ENCODE results near the gene BRI3BP.

The BRI3BP gene

DNA sequence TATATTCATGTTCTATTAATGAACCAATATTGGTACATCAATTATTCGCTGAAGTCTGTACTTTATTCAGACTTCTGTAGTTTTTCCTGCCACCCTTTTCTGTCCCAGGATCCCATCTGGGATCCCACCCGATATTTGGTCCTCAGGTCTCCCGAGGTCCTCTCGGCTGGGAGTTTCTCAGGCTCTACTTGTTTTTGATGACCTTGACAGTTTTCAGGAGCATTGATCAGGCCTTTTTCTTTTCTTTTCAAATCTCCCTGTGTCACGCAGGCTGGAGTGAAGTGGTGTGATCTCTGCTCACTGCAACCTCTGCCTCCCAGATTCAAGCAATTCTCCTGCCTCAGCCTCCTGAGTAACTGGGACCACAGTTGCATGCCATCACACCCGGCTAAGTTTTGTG is 11.2 kb downstream of the BRI3BP start:
- H3K4me1 ChIP-seq (ENCODE audit: control insufficient read depth, insufficient read depth, low read length), result no peaks in the 10 kb centered on the region
- H3K9ac ChIP-seq (ENCODE audit: low read depth, low read length), result no peak overlapping the region

DNA sequence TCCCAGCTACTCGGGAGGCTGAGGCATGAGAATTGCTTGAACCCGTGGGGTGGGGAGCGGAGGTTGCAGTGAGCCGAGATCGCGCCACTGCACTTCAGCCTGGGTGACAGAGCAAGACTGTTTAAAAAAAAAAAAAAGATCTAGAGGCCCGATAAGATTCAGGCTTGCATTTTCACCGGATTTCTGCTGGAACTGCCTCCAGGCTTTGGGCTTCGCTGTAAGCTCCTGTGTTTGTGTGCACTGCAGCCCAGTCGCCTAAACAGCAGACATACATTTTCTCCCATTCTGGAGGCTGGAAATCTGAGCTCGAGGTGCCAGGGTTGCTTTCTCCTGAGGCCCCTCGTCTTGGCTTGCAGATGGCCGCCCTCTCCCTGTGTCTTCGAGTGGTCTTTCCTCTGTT is 12.2 kb downstream of the BRI3BP start:
- Histone ChIP-seq H3K36me3 (ENCODE audit: control insufficient read depth, insufficient read depth, low read length) (no peaks in the 10 kb centered on the region), H3K4me3 (ENCODE audit: low read depth, low read length) (no peak overlapping the region), H3K9me3 (ENCODE audit: control insufficient read depth, insufficient read depth, low read length) (no peaks in the 10 kb centered on the region), H3K27me3 (ENCODE audit: control insufficient read depth, insufficient read depth, low read length) (no peaks in the 10 kb centered on the region), H3K9ac (ENCODE audit: low read depth, low read length) (no peak overlapping the region), H3K27ac (ENCODE audit: low read depth, low read length) (no peak overlapping the region), H3K4me1 (ENCODE audit: control insufficient read depth, insufficient read depth, low read length) (no peaks in the 10 kb centered on the region)

More for the DNA sequence above, 11.2 kb downstream of the BRI3BP start:
- H3K4me3 ChIP-seq (ENCODE audit: low read depth, low read length), result no peak overlapping the region
- H3K27ac ChIP-seq (ENCODE audit: low read depth, low read length), result no peak overlapping the region
- no peaks in the 10 kb centered on the region for H3K36me3 ChIP-seq (ENCODE audit: control insufficient read depth, insufficient read depth, low read length)
- no peaks in the 10 kb centered on the region for H3K27me3 ChIP-seq (ENCODE audit: control insufficient read depth, insufficient read depth, low read length)
- H3K9me3 ChIP-seq (ENCODE audit: control insufficient read depth, insufficient read depth, low read length), result no peaks in the 10 kb centered on the region

DNA sequence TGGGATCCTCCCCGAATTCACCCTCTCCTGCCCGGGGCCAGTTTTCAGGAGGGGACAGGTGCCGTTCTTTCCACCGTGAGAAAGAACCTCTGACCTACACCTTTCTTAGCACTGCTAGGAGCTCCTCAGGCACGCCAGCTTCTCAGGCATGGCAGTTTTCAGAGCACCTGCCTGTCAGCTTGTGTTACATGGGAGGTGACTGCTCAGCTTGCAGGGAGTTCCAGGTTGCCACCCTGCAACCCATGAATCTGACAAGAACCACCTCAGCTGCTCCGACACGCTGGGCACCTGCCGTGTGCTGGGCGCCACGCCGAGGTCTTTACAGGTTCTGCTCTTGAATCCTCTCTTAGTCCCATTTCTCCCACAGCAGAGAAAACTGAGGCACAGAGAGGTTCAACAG is 12.9 kb downstream of the BRI3BP start:
- H3K36me3 ChIP-seq (ENCODE audit: control insufficient read depth, insufficient read depth, low read length), result no peaks in the 10 kb centered on the region
- no peak overlapping the region for H3K9ac ChIP-seq (ENCODE audit: low read depth, low read length)

DNA sequence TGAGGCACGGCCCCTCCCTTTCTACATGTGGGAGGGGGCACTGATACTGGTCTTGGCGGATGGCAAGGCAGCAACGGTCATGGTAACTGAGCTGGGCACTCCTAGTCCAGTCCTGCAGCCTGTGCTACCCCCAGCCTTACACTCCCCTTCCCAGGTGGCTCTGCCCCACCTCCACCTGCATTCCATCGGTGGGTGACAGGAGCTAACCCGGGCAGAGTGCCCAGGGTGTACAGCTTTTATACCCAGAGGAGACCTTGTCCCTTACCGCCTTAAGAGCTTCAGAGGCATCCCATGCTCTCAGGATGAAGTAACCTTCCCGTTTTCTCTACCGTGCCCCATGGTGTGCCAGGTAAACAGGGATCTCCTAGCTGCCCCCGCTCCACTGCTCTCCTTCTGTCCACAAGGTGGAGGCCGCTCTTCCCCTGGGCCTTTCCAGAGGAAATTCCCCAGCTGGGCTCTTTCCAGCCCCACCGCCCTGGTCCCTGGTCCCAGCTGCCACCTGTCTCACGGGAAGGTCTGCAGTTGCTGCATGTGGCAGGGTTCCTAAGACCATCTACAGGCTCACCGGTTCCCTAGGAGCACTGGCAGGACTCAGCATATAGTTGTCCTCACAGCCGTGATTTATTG is 20.5 kb downstream of the BRI3BP start:
- no peaks in the 10 kb centered on the region for H3K9me3 ChIP-seq (ENCODE audit: control insufficient read depth, insufficient read depth, low read length)
- H3K9ac ChIP-seq (ENCODE audit: low read depth, low read length), result no peak overlapping the region
- no peaks in the 10 kb centered on the region for H3K27me3 ChIP-seq (ENCODE audit: control insufficient read depth, insufficient read depth, low read length)
- H3K27ac ChIP-seq (ENCODE audit: low read depth, low read length), result no peak overlapping the region
- H3K4me1 ChIP-seq (ENCODE audit: control insufficient read depth, insufficient read depth, low read length), result no peaks in the 10 kb centered on the region
- H3K36me3 ChIP-seq (ENCODE audit: control insufficient read depth, insufficient read depth, low read length), result peaks cover 45% of the 10 kb centered on the region
- no peak overlapping the region for H3K4me3 ChIP-seq (ENCODE audit: low read depth, low read length)

More for the DNA sequence above, 12.9 kb downstream of the BRI3BP start:
- H3K4me1 ChIP-seq (ENCODE audit: control insufficient read depth, insufficient read depth, low read length), result no peaks in the 10 kb centered on the region
- H3K4me3 ChIP-seq (ENCODE audit: low read depth, low read length), result no peak overlapping the region
- H3K27me3 ChIP-seq (ENCODE audit: control insufficient read depth, insufficient read depth, low read length), result no peaks in the 10 kb centered on the region
- H3K9me3 ChIP-seq (ENCODE audit: control insufficient read depth, insufficient read depth, low read length), result no peaks in the 10 kb centered on the region
- no peak overlapping the region for H3K27ac ChIP-seq (ENCODE audit: low read depth, low read length)

DNA sequence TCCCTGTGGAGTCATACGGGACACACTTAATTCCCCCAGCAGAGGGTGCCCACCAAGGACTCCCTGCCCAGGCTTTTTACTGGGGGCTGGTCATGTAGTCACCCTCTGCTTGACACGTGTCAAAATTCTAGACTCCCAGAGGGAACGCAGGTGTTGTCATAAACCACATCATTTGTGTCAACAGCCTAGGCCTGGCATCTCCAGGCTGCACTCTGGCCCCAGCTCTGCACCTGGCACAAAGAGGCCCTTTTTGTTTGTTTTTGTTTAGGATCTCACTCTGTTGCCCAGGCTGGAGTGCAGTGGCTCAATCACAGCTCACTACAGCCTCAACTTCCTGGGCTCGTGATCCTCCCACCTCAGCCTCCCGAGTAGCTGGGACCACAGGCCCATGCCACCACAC is 21.1 kb downstream of the BRI3BP start:
- Histone ChIP-seq H3K27me3 (ENCODE audit: control insufficient read depth, insufficient read depth, low read length) (no peaks in the 10 kb centered on the region), H3K9ac (ENCODE audit: low read depth, low read length) (no peak overlapping the region), H3K4me1 (ENCODE audit: control insufficient read depth, insufficient read depth, low read length) (no peaks in the 10 kb centered on the region), H3K36me3 (ENCODE audit: control insufficient read depth, insufficient read depth, low read length) (peaks cover 45% of the 10 kb centered on the region), H3K4me3 (ENCODE audit: low read depth, low read length) (no peak overlapping the region), H3K9me3 (ENCODE audit: control insufficient read depth, insufficient read depth, low read length) (no peaks in the 10 kb centered on the region), H3K27ac (ENCODE audit: low read depth, low read length) (no peak overlapping the region)

DNA sequence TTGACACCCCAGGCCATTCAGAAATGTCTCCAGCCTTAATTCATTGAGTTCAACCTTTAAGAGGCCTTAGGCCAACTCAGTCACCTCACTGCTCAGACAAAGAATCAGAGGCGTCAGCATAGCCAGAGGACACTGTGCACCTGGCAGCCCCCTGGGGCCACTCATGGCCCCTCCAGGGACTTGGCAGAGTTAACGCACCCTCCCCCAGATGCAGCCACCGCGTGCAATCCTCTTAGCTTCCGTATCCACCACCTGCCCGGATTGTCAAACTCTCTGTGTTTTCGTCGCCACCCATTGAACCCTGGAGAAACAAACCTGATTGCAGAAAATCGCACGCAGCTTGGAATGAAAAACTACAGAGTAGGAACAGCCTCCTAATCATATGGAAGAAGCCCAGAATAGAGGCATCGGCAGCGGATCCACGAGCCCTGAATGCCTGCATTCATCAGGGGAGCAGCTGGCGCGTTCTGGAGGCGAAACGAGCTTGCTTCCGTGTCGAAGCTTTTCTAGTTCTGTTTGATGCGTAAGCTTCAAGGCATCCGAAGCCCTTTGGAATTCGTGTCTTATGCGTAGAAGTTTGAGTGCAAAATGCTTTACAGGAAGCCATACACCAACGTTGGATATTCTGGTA is 22.4 kb downstream of the BRI3BP start:
- Histone ChIP-seq H3K9me3 (ENCODE audit: control insufficient read depth, insufficient read depth, low read length) (no peaks in the 10 kb centered on the region), H3K27ac (ENCODE audit: low read depth, low read length) (no peak overlapping the region), H3K36me3 (ENCODE audit: control insufficient read depth, insufficient read depth, low read length) (peaks cover 45% of the 10 kb centered on the region), H3K27me3 (ENCODE audit: control insufficient read depth, insufficient read depth, low read length) (no peaks in the 10 kb centered on the region), H3K4me3 (ENCODE audit: low read depth, low read length) (no peak overlapping the region), H3K9ac (ENCODE audit: low read depth, low read length) (no peak overlapping the region), H3K4me1 (ENCODE audit: control insufficient read depth, insufficient read depth, low read length) (no peaks in the 10 kb centered on the region)

DNA sequence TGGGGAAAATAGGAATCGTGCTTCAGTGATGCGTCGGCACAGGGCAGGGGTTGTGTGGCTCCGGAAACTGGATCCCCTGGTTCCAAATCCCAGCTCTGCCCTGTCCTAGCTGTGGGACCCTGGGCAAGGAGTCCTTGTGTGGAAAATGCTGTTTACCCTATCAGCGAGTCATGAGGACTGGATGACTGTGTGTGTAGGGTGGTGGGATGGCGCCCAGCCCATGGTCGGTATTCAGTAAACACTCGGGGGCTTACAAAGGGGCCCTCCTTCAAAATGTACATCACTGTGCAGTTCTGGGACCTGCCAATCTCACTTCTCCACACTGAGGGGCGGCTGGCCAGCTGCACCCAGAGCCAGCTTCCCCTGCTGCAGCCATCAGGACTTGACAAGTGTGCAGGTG is 24.4 kb downstream of the BRI3BP start:
- Histone ChIP-seq H3K36me3 (ENCODE audit: control insufficient read depth, insufficient read depth, low read length) (peaks cover 38% of the 10 kb centered on the region), H3K9me3 (ENCODE audit: control insufficient read depth, insufficient read depth, low read length) (no peaks in the 10 kb centered on the region), H3K9ac (ENCODE audit: low read depth, low read length) (no peak overlapping the region), H3K27me3 (ENCODE audit: control insufficient read depth, insufficient read depth, low read length) (no peaks in the 10 kb centered on the region), H3K4me1 (ENCODE audit: control insufficient read depth, insufficient read depth, low read length) (no peaks in the 10 kb centered on the region), H3K27ac (ENCODE audit: low read depth, low read length) (no peak overlapping the region), H3K4me3 (ENCODE audit: low read depth, low read length) (no peak overlapping the region)

DNA sequence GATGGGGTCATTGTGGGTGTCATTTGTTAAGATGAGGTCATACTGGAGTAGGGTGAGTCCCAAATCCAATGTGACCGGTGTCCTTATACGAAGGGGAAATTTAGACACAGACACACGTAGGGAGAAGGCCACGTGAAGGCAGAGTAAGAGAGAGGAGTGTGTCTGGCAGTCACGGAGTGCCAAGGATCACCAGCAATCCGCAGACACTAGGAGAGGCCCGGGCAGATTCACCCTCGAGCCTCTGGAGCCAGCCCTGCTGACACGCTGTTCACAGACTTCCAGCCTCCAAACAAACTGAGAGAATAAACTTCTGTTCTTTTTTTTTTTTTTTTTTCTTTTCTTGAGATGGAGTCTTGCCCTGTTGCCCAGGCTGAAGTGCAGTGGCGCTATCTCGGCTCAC is 24.9 kb downstream of the BRI3BP start:
- H3K27ac ChIP-seq (ENCODE audit: low read depth, low read length), result no peak overlapping the region
- no peak overlapping the region for H3K9ac ChIP-seq (ENCODE audit: low read depth, low read length)
- H3K9me3 ChIP-seq (ENCODE audit: control insufficient read depth, insufficient read depth, low read length), result no peaks in the 10 kb centered on the region
- H3K4me3 ChIP-seq (ENCODE audit: low read depth, low read length), result no peak overlapping the region
- peaks cover 38% of the 10 kb centered on the region for H3K36me3 ChIP-seq (ENCODE audit: control insufficient read depth, insufficient read depth, low read length)
- no peaks in the 10 kb centered on the region for H3K27me3 ChIP-seq (ENCODE audit: control insufficient read depth, insufficient read depth, low read length)
- no peaks in the 10 kb centered on the region for H3K4me1 ChIP-seq (ENCODE audit: control insufficient read depth, insufficient read depth, low read length)

DNA sequence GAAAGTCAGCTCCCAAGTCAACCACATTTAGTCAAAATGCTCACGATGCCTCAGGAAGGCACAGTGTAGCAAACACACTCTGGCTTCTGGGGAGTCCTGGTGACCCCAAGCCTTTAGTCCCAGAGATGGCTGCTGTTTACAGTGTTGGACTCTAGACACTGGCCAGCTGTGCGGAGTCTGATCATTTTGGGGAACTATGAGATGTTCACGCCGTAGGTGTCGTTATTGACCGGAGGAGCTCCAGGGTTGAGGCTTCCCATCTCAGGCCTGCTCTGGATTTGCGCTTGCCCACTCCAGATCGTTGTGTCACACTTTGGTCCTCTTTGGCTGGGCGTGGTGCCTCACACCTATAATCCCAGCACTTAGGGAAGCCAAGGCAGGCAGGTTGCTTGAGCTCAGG is 27.7 kb downstream of the BRI3BP start:
- Histone ChIP-seq H3K27me3 (ENCODE audit: control insufficient read depth, insufficient read depth, low read length) (no peaks in the 10 kb centered on the region), H3K36me3 (ENCODE audit: control insufficient read depth, insufficient read depth, low read length) (peaks cover 24% of the 10 kb centered on the region), H3K27ac (ENCODE audit: low read depth, low read length) (no peak overlapping the region), H3K4me3 (ENCODE audit: low read depth, low read length) (no peak overlapping the region), H3K9me3 (ENCODE audit: control insufficient read depth, insufficient read depth, low read length) (no peaks in the 10 kb centered on the region), H3K9ac (ENCODE audit: low read depth, low read length) (no peak overlapping the region), H3K4me1 (ENCODE audit: control insufficient read depth, insufficient read depth, low read length) (no peaks in the 10 kb centered on the region)

DNA sequence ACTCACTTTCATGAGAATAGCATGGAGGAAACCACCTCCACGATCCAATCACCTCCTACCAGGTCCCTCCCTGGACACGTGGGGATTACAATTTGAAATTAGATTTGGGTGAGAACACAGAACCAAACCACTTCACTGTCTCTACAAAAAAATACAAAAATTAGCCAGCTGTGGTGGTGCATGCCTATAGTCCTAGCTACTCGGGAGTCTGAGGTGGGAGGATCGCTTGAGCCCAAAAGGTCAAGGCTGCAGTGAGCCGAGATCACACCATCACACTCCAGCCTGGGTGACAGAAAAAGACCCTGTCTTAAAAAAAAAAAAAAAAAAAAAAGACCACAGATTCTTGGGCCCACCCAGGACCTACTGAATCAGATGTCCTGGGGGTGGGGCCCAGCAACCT is 28.3 kb downstream of the BRI3BP start:
- no peak overlapping the region for H3K9ac ChIP-seq (ENCODE audit: low read depth, low read length)
- peaks cover 23% of the 10 kb centered on the region for H3K36me3 ChIP-seq (ENCODE audit: control insufficient read depth, insufficient read depth, low read length)
- no peak overlapping the region for H3K27ac ChIP-seq (ENCODE audit: low read depth, low read length)
- H3K27me3 ChIP-seq (ENCODE audit: control insufficient read depth, insufficient read depth, low read length), result no peaks in the 10 kb centered on the region
- H3K9me3 ChIP-seq (ENCODE audit: control insufficient read depth, insufficient read depth, low read length), result no peaks in the 10 kb centered on the region
- H3K4me1 ChIP-seq (ENCODE audit: control insufficient read depth, insufficient read depth, low read length), result no peaks in the 10 kb centered on the region
- H3K4me3 ChIP-seq (ENCODE audit: low read depth, low read length), result no peak overlapping the region

DNA sequence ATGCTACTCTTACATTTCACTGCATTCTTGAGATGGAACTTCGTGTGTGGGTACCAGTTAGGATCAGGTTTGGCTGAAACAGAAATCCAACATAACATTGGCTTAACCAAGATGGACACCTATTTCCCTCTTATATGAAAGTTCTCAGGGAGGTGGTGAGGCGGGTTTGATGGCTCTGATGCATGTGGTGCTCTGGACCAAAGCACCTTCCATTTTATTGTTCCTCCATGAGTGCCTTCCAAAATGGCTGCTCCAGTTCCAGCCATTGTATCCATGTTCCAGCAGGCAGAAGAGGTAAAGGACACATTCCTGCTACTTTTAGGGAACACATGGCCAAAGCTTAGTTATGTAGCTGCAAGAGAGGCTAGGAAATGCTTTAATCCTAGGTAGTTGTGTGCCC is 29.6 kb downstream of the BRI3BP start:
- Histone ChIP-seq H3K36me3 (ENCODE audit: control insufficient read depth, insufficient read depth, low read length) (peaks cover 18% of the 10 kb centered on the region), H3K4me3 (ENCODE audit: low read depth, low read length) (no peak overlapping the region), H3K9ac (ENCODE audit: low read depth, low read length) (no peak overlapping the region), H3K9me3 (ENCODE audit: control insufficient read depth, insufficient read depth, low read length) (no peaks in the 10 kb centered on the region), H3K27ac (ENCODE audit: low read depth, low read length) (no peak overlapping the region), H3K4me1 (ENCODE audit: control insufficient read depth, insufficient read depth, low read length) (no peaks in the 10 kb centered on the region), H3K27me3 (ENCODE audit: control insufficient read depth, insufficient read depth, low read length) (no peaks in the 10 kb centered on the region)
